Retina (tissue), 1 donor: ENCODE measurements around the gene GPR87.

Experiments used
- DNase-seq: peaks from one replicate; pipeline ENCODE4 v3.0.0-alpha.2; 2016

Gene GPR87

DNA sequence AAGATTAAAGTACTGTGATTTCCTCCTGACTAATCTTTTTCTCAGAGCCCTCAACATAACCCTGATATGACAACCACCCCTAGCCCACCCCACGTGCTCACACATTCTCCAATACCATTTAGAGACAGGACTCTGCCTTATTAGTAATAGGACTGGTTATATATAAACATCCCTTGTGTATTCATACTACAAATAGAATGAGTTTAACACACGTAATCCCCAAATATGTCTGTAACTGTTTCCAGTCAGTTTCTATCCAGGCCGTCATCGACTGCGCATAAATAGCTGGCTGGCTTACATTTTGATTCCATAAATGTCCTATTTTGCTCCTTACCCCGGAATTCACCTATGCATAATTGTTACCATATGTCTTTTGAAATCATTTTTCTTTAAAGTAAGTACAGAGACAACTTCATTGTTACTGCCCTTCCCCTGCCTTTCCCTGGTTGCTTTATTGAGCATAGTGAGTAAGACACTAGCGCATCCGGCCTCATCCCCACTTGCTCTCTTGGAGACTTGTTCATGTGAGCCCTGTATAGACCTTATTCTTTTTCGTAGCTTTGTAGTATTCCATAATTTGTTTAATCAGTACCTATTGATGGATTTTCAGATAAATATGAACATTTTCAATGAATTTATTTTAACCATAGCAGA is 34.8 kb downstream of the GPR87 start:
- DNase-seq = no peak

DNA sequence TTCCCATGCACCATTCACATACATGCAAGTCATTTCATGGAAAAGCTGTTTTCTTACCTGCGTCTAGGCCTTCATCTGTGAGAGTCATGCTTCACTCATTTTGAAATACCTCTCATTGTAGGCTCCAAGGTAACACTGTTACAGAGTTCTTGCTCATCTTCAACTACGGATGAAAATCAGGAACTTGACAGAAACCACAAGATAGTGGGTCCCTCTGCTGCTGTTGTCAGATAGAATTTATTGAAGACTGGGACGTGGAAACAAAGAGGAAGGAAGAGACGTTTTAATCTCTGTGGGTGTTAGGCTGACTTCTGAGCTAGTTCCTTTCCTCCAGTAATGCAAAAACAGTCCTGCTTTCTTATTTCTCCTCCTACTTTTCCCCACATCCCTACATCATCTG is 38.4 kb downstream of the GPR87 start, which contains the start of gene P2RY14:
P2RY14 (minus strand) TSS at position 313 of the 400 bp plus-strand sequence. CDS start 64,226 bp downstream, outside the sequence.
- DNase-seq = no peak

DNA sequence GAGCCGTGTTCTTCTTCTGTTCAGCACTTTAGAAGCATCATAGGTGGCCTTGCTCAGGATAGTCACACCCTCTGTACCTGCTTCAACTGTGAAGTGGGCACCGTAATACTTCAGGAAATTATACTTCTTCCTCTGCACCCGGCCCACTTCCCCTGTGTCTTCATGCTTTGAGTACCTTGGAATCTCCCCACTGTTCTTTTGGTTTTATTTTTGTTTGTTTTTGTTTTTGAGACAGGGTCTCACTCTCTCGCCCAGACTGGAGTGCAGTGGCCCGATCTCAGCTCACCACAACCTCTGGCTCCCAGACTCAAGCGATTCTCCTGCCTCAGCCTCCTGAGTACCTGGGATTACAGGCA is 40.0 kb downstream of the GPR87 start:
- DNase-seq = no peak

DNA sequence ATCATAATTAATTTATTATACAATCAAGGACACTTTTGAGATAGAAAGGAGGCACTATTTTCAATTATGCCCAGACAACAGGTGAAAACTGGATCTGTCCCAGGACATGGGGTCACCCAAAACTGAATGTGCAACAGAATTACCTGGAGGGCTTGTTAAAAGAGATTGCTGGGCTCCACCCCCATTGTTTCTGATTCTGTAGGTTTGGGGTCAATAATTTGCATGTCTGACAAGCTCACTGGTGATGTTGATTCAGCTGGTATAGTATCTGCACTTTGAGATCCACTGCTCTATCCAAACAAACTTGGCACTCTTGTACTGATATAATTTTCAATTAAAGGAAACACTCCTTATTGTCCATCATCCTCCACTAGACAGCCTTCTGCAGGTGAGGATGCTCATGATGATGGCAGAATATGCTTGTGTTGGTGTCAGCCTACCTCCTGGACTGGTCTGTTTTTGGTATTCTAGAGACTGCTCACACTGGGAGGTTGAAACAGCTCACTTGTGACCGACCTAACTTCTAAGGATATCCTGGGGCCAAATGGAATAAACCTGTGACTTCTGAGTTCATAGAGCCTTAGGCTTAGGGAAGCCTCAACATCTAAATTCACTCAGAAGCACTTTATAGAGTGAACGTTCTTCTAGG is 40.5 kb downstream of the GPR87 start:
- no peak for DNase-seq

- no peak for DNase-seq
These were observed 41.5 kb downstream of the GPR87 start for GRCh38 chr3:151275091-151275490.

- no peak for DNase-seq
These were observed 47.0 kb downstream of the GPR87 start for GRCh38 chr3:151269631-151270030.

DNA sequence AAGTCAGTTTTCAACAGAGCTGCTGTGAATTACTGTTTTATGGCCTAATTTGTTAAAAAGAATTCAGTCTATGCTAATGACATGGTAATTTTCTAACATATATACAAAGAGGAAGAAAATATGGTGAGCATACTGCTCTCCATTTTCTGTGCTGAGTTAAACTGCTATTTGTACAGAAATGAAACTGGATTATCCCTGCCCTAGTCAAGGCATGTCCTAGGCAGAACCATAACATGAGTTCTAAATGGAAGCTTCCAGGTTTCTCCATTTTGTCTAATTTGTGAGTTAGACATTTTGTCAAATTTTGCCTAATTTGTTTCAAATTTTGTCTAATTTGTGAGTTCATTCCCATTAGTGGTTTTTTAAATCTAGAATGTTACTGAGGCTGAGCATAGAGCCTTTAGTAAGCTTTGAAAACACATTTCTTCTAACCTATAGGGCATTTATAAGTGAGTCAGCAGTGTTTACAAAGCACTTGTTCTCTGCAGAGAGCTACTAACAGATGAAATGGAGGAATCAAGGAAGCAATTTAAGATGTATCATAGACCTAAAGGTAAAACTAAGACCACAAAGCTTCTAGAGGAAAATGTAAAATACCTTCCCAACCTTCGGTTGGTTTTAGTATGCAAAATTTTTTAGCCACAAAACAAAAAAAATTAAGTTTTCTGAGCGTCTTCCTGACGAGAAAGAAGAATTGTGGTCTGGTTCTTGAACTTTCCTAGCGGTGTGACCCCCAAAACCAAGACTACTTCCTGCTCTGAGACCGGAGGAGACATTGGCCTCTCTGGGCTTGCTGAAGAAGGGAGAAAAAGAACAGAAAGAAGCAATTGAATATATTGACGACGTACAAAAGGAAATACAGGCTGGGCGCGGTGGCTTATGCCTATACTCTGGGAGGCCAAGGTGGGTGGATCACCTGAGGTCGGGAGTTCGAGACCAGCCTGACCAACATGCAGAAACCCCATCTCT is 48.1 kb downstream of the GPR87 start:
- no peak for DNase-seq

GRCh38 chr3:151267066-151267465 is 49.6 kb downstream of the GPR87 start:
- DNase-seq = no peak

DNA sequence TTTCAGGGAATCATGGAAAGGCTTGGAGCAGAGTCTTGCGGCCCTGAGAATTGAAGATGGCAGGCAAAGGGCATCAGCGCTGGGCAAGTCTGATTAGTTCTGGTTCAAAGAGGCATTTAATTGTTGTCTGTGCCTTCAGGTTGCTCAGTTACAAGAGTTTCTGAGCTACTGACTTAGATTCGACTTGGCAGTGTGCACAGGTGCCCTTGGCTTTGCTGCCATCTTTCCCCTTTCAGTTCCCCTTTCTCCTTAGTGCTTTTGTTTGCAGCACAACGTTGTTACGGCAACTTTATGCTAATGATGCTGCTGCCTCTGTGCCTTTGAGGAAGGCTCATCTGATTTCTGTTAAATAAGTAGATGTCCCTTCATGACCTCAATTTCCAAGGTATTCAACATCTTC is 50.8 kb downstream of the GPR87 start:
- DNase-seq = peak; percentile 15

DNA sequence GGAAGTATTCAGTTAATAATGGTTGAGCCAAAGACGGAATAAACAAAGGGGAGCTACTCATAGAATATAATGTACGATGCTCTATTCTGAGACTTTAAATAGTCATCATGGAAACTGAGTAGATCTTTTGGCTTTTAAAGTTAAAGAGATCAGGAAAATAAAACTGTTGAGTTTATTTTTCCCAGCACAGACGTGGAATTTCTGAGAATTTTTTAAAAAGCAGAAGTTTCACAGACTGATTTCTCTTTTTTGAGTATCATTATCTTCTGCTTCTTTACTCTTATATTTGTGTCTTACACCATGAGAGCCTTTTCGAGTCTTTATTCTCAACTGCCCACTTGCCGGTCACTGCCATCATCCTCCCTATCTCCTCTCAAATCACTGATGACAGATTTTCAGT is 51.5 kb downstream of the GPR87 start:
- no peak for DNase-seq

DNA sequence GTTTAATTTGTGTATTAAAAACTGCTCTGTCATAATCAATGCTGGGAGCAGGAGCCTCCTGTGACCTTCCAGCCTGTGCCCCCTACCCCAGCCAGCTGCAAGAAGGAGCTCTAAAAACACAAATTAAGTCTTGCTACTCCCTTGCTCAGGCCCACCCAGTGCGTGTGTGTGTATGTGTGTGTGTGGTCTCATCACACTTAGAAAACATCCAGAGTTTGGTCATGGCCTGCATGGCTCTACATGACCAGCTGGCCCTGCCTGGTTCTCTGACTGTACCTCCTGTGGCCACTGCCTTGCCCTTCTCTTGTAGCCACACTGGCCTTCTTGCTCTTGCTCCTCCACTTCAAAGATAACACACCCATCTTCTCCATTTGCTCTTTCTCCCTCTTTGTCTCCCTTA is 52.0 kb downstream of the GPR87 start:
- DNase-seq = peak; percentile 9

DNA sequence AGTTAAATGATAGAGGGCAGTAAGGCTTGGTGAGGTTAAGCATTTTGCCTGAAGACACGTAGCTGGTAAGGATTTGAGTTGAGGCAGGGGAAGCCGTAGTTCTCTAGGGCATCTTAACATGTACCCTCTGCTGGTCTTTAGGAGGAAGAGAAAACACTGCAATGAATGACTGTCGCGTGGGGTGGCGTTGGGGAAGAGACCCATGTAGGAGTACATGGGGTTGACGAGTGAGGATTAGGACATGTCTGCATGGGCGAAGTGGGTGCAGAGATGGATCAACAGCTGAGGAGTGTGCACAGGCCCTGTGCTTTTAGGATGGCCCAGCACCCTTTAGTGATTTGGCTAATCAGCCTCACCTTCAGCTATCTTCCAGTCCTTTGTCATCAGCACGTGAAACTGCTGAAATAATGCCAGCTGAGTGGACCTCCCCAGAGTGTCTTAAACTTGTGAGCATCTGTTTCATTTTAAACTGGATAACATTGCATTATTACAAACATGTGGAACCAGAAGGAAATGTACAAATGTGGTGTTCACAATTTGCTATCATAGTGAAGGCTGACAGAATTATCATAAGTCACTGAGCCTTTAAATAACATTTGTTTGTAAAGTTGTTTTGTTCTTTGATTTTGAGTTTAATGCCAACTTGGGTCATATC is 53.6 kb downstream of the GPR87 start:
- DNase-seq = no peak

- DNase-seq = no peak
These were observed 57.0 kb downstream of the GPR87 start for GRCh38 chr3:151259664-151260063.

- DNase-seq = no peak
These were observed 59.9 kb downstream of the GPR87 start for GRCh38 chr3:151256749-151257148.

- no peak for DNase-seq
These were observed 67.8 kb downstream of the GPR87 start for GRCh38 chr3:151248772-151249337.
